MM.1S (cell line): Measurements from ENCODE around the gene CDK11B.

Experiments used
- DNase-seq: peaks from one replicate; pipeline ENCODE4 v3.0.0-alpha.2; 2015
- H2AFZ ChIP-seq: fragments of 300-600 bp; sonication (generic); 2 replicates; pipeline ENCODE4 v1.6.0; 2016; ENCODE audit warnings: antibody characterized with exemption, low read length
- H3F3A ChIP-seq: fragments of 300-600 bp; sonication (generic); 2 replicates; pipeline ENCODE4 v1.6.1; 2016; ENCODE audit warnings: mild to moderate bottlenecking, antibody characterized with exemption, low read length, moderate library complexity, mixed read lengths; ENCODE audit not compliant: insufficient read depth
- H3K27ac ChIP-seq: fragments of 300-600 bp; sonication (generic); 2 replicates; pipeline ENCODE4 v1.5.1; 2016; ENCODE audit warnings: mild to moderate bottlenecking, low read length
- H3K27me3 ChIP-seq: fragments of 300-600 bp; sonication (generic); replicated peaks from 2 replicates; pipeline ENCODE4 v1.6.0; 2016; ENCODE audit warnings: low read length; ENCODE audit not compliant: insufficient read depth
- H3K36me3 ChIP-seq: fragments of 300-600 bp; sonication (generic); replicated peaks from 2 replicates; pipeline ENCODE4 v1.6.1; 2016; ENCODE audit warnings: mild to moderate bottlenecking, low read length, mixed read lengths; ENCODE audit not compliant: insufficient read depth
- H3K4me1 ChIP-seq: fragments of 300-600 bp; sonication (generic); 2 replicates; pipeline ENCODE4 v1.6.1; 2016; ENCODE audit warnings: low read length, mixed read lengths
- H3K4me2 ChIP-seq: fragments of 300-600 bp; sonication (generic); 2 replicates; pipeline ENCODE4 v1.6.0; 2016; ENCODE audit warnings: low read depth, low read length
- H3K4me3 ChIP-seq: fragments of 300-600 bp; sonication (generic); 2 replicates; pipeline ENCODE4 v1.5.1; 2016; ENCODE audit warnings: low read length, mixed read lengths
- H3K79me2 ChIP-seq: fragments of 300-600 bp; sonication (generic); 2 replicates; pipeline ENCODE4 v1.6.1; 2016; ENCODE audit warnings: mixed run types, low read length, mixed read lengths
- H3K9ac ChIP-seq: fragments of 300-600 bp; sonication (generic); 2 replicates; pipeline ENCODE4 v1.6.1; 2016; ENCODE audit warnings: low read length, mixed read lengths
- H3K9me2 ChIP-seq: fragments of 300-600 bp; sonication (generic); replicated peaks from 2 replicates; pipeline ENCODE4 v1.6.1; 2016; ENCODE audit warnings: mild to moderate bottlenecking, low read length, mixed read lengths; ENCODE audit not compliant: insufficient read depth
- H3K9me3 ChIP-seq: fragments of 300-600 bp; sonication (generic); replicated peaks from 2 replicates; pipeline ENCODE4 v1.6.1; 2016; ENCODE audit warnings: mild to moderate bottlenecking, low read length, mixed read lengths; ENCODE audit not compliant: insufficient read depth
- H4K20me1 ChIP-seq: fragments of 300-600 bp; sonication (generic); 2 replicates; pipeline ENCODE4 v1.6.1; 2016; ENCODE audit warnings: mild to moderate bottlenecking, low read length, moderate library complexity, mixed read lengths; ENCODE audit not compliant: insufficient read depth
- CTCF ChIP-seq: fragments of 300-600 bp; sonication (generic); IDR thresholded peaks from 2 replicates; pipeline ENCODE4 v1.5.1; 2016; ENCODE audit warnings: antibody characterized with exemption, low read length, mixed read lengths
- EZH2 ChIP-seq: fragments of 300-600 bp; sonication (generic); optimal IDR thresholded peaks from 2 replicates; pipeline ENCODE3; 2017; ENCODE audit warnings: low read depth, mild to moderate bottlenecking, antibody characterized with exemption, low read length, mixed read lengths
- EZH2phosphoT487 ChIP-seq: fragments of 300-600 bp; sonication (generic); IDR thresholded peaks from 2 replicates; pipeline ENCODE4 v1.6.1; 2018; ENCODE audit warnings: antibody characterized with exemption, low read length

The CDK11B gene

GRCh38 chr1:1619917-1620361, 38.9 kb downstream of the CDK11B start:
- no peak for TF ChIP-seq EZH2phosphoT487
- TF ChIP-seq EZH2: no peak
- TF ChIP-seq CTCF: peak; percentile 22
- Histone ChIP-seq H3F3A (peaks cover 3% of the 10 kb centered on the region; the same call in 1 of the 2 replicates), H3K79me2 (peaks cover 9% of the 10 kb centered on the region), H3K9ac (no peak overlapping the region), H4K20me1 (no peaks in the 10 kb centered on the region), H3K9me2 (no peaks in the 10 kb centered on the region), H3K27ac (no peak overlapping the region), H3K27me3 (no peaks in the 10 kb centered on the region), H3K4me2 (no peak overlapping the region), H3K4me1 (no peaks in the 10 kb centered on the region), H3K9me3 (no peaks in the 10 kb centered on the region), H2AFZ (no peak overlapping the region), H3K4me3 (no peak overlapping the region), H3K36me3 (no peaks in the 10 kb centered on the region)
- no peak for DNase-seq

GRCh38 chr1:1618396-1619068, 40.3 kb downstream of the CDK11B start:
- TF ChIP-seq EZH2: no peak
- no peak for TF ChIP-seq CTCF
- TF ChIP-seq EZH2phosphoT487: no peak
- Histone ChIP-seq H3K9ac (no peak overlapping the region), H3K4me2 (no peak overlapping the region), H3K4me1 (peaks cover 3% of the 10 kb centered on the region; the same call in 1 of the 2 replicates), H3K27me3 (no peaks in the 10 kb centered on the region), H3K9me3 (no peaks in the 10 kb centered on the region), H4K20me1 (no peaks in the 10 kb centered on the region), H3K4me3 (no peak overlapping the region), H3K36me3 (no peaks in the 10 kb centered on the region), H3F3A (peaks cover 3% of the 10 kb centered on the region; the same call in 1 of the 2 replicates), H3K79me2 (peaks cover 22% of the 10 kb centered on the region), H2AFZ (no peak overlapping the region), H3K9me2 (no peaks in the 10 kb centered on the region), H3K27ac (no peak overlapping the region)
- DNase-seq: no peak

GRCh38 chr1:1617925-1618324, 40.9 kb downstream of the CDK11B start:
- no peak for DNase-seq
- Histone ChIP-seq H3K4me3 (no peak overlapping the region), H3K9me3 (no peaks in the 10 kb centered on the region), H4K20me1 (no peaks in the 10 kb centered on the region), H3K4me1 (peaks cover 3% of the 10 kb centered on the region; the same call in 1 of the 2 replicates), H2AFZ (no peak overlapping the region), H3K79me2 (peaks cover 23% of the 10 kb centered on the region), H3K9ac (no peak overlapping the region), H3K9me2 (no peaks in the 10 kb centered on the region), H3K27me3 (no peaks in the 10 kb centered on the region), H3F3A (peaks cover 3% of the 10 kb centered on the region; the same call in 1 of the 2 replicates), H3K4me2 (no peak overlapping the region), H3K27ac (no peak overlapping the region), H3K36me3 (no peaks in the 10 kb centered on the region)
- TF ChIP-seq EZH2: no peak
- no peak for TF ChIP-seq CTCF
